H7 (cell line): ENCODE measurements around the gene TRIM31. TPM values are rescaled to one million over a fixed set of nuclear protein-coding genes. Genes with fewer than 3 reads are reported as not detected.

Experiments
- DNase-seq: peaks from one replicate; pipeline ENCODE4 v3.0.0; 2012
- H3K27me3 ChIP-seq: 2 replicates; pipeline ENCODE4 v1.6.0; 2011; ENCODE audit warnings: mild to moderate bottlenecking, low read length; ENCODE audit not compliant: control insufficient read depth, insufficient read depth
- H3K36me3 ChIP-seq: replicated peaks from 2 replicates; pipeline ENCODE4 v1.5.1; 2011; ENCODE audit warnings: low read length; ENCODE audit not compliant: control insufficient read depth, insufficient read depth
- H3K4me3 ChIP-seq: 2 replicates; pipeline ENCODE4 v1.5.1; 2011; ENCODE audit warnings: low read depth, mild to moderate bottlenecking, control low read depth, low read length, moderate library complexity; ENCODE audit not compliant: insufficient read depth
- total RNA-seq: library from RNA; depleted of rRNA; stranded (reverse); fragments of >200 nt; shearing (Covaris generic); gene quantifications from 2 replicates; pipeline ENCODE4 v1.2.3, GENCODE V29; 2014

TRIM31 gene
- total RNA-seq, 1 experiment from 2014 or later: not detected

- no peak overlapping the region for H3K4me3 ChIP-seq
- peaks cover 26% of the 10 kb centered on the region for H3K27me3 ChIP-seq
- DNase-seq: no peak
- H3K36me3 ChIP-seq: no peaks in the 10 kb centered on the region
Measured at GRCh38 chr6:30111266-30111856, 1.5 kb downstream of the TRIM31 start.

GRCh38 chr6:30104661-30105060 lies 8.2 kb downstream of the TRIM31 start:
- Histone ChIP-seq H3K27me3 (peaks cover 65% of the 10 kb centered on the region), H3K4me3 (no peak overlapping the region), H3K36me3 (no peaks in the 10 kb centered on the region)
- no peak for DNase-seq

GRCh38 chr6:30103872-30104179 lies 9.1 kb downstream of the TRIM31 start:
- peaks cover 72% of the 10 kb centered on the region for H3K27me3 ChIP-seq
- DNase-seq: no peak
- peak overlapping the region; percentile 46; the same call in 1 of the 2 replicates for H3K4me3 ChIP-seq
- no peaks in the 10 kb centered on the region for H3K36me3 ChIP-seq

GRCh38 chr6:30102970-30103871 lies 9.7 kb downstream of the TRIM31 start:
- Histone ChIP-seq H3K27me3 (peaks cover 74% of the 10 kb centered on the region), H3K36me3 (no peaks in the 10 kb centered on the region)
- DNase-seq: peak; percentile 87

GRCh38 chr6:30102414-30102969 lies 10.4 kb downstream of the TRIM31 start:
- DNase-seq: no peak
- Histone ChIP-seq H3K36me3 (no peaks in the 10 kb centered on the region), H3K4me3 (peak overlapping the region; percentile 43), H3K27me3 (peaks cover 81% of the 10 kb centered on the region)

More at GRCh38 chr6:30102970-30103871, 9.7 kb downstream of the TRIM31 start:
- peak overlapping the region; percentile 46 for H3K4me3 ChIP-seq

GRCh38 chr6:30101444-30102413 lies 11.2 kb downstream of the TRIM31 start:
- Histone ChIP-seq H3K27me3 (peaks cover 89% of the 10 kb centered on the region), H3K4me3 (peak overlapping the region; percentile 43), H3K36me3 (no peaks in the 10 kb centered on the region)
- DNase-seq: peak; percentile 96

- Histone ChIP-seq H3K4me3 (peak overlapping the region; percentile 30), H3K27me3 (peaks cover 84% of the 10 kb centered on the region), H3K36me3 (no peaks in the 10 kb centered on the region)
- peak; percentile 72 for DNase-seq
Measured at GRCh38 chr6:30100585-30101443, 12.1 kb downstream of the TRIM31 start.

- Histone ChIP-seq H3K4me3 (peak overlapping the region; percentile 30; the same call in 1 of the 2 replicates), H3K36me3 (no peaks in the 10 kb centered on the region), H3K27me3 (peaks cover 80% of the 10 kb centered on the region)
- peak; percentile 32 for DNase-seq
Measured at GRCh38 chr6:30100154-30100553, 12.7 kb downstream of the TRIM31 start.

GRCh38 chr6:30097902-30098768 lies 14.8 kb downstream of the TRIM31 start:
- H3K27me3 ChIP-seq: peaks cover 61% of the 10 kb centered on the region
- DNase-seq: no peak

GRCh38 chr6:30096829-30097228 lies 16.1 kb downstream of the TRIM31 start:
- DNase-seq: no peak
- no peaks in the 10 kb centered on the region for H3K36me3 ChIP-seq
- peaks cover 55% of the 10 kb centered on the region for H3K27me3 ChIP-seq
- H3K4me3 ChIP-seq: no peak overlapping the region

More at GRCh38 chr6:30097902-30098768, 14.8 kb downstream of the TRIM31 start:
- no peak overlapping the region for H3K4me3 ChIP-seq
- no peaks in the 10 kb centered on the region for H3K36me3 ChIP-seq

- no peaks in the 10 kb centered on the region for H3K36me3 ChIP-seq
- peaks cover 36% of the 10 kb centered on the region for H3K27me3 ChIP-seq
- no peak for DNase-seq
- no peak overlapping the region for H3K4me3 ChIP-seq
Measured at GRCh38 chr6:30093951-30094661, 18.8 kb downstream of the TRIM31 start.

GRCh38 chr6:30092852-30093543 lies 19.9 kb downstream of the TRIM31 start:
- no peak overlapping the region for H3K4me3 ChIP-seq
- H3K36me3 ChIP-seq: no peaks in the 10 kb centered on the region
- DNase-seq: peak; percentile 34
- peaks cover 25% of the 10 kb centered on the region for H3K27me3 ChIP-seq
